Head of caudate nucleus (tissue), 42 donors: ENCODE measurements around the gene RGS2.

Experiments
- DNase-seq, 42 donors: peaks; one replicate each; pipeline versions ENCODE4 v3.0.0 to v3.0.0-alpha.2; 2020 to 2021; ENCODE audit warnings: mixed read lengths in 7 of 42
- intact Hi-C: fragments of 100-400 bp; cut with DNase I; formaldehyde crosslinking; loops from one replicate; pipeline ENCODE4 v1.15.0; 2022

The RGS2 gene

DNA sequence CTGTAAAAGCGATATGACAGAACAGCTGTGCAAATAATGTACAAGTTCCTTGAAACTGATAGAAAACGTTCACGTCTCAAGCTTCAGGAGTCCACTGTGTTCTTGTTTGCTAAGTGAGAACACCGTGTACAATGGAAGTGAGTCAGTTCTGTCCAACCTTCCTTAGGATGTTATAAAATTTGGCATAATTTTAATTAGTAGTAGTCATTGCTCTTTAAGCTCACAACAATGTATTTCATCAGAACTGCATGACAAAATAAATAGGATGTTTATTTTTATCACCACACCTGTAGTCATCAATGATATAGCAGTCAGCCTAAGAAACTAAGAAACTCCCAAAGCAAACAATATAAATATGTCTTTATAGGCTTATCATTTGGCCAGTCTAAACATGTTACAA, 53.0 kb downstream of the RGS2 start:
- no peak for DNase-seq
- intact Hi-C loops = no loop called here
